HG02678 (cell line): ENCODE measurements around the gene ANO8.

Source experiments
- ATAC-seq: cut with Tn5 transposase; IDR thresholded peaks from one replicate; pipeline ENCODE4 v1.9.1; 2021; ENCODE audit warnings: mild to moderate bottlenecking, moderate library complexity; ENCODE audit not compliant: unreplicated experiment

The ANO8 gene

GRCh38 chr19:17328517-17329365, 5.9 kb downstream of the ANO8 start:
- no peak for ATAC-seq

DNA sequence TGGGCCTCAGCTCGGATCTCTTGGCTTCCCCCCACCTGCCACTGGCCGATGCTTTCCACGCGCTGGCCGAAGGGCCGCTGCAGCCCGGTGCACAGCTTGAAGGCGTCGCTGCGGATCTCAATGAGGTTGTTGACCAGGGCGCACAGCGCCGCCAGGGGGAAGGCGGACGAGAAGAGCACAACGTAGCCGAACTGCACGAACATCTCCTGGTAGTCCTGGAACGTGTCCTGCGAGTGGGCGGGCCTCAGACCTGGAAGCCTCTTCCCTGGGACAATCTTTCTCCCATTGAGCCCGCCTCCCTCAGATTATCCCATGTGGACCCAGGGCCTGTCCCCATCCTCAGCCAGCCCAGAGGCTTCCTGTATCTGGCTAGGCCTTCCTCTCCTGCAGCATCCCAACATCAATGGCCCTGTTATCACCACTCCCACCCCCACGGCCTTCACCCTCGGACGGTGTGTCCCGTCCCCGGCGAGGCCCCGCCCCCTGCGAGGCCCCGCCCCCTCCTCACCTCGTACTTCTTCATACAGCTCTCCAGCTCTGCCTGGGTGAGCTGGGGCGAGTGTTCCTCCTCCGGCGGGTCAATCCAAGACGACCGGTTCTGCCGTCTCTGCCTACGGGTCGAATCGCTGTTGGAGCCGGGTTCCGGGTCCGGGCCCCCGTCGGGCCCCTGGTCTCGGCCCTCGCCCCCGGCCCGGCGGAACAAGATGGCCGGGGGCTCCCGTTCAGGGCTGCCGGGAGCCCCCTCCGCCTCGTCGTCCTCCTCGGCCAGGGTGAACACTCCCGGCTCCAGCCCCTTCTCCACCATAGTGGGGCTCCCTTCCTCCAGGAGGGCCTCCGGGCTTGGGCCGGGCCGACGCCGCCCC, 6.8 kb downstream of the ANO8 start:
- ATAC-seq = no peak

DNA sequence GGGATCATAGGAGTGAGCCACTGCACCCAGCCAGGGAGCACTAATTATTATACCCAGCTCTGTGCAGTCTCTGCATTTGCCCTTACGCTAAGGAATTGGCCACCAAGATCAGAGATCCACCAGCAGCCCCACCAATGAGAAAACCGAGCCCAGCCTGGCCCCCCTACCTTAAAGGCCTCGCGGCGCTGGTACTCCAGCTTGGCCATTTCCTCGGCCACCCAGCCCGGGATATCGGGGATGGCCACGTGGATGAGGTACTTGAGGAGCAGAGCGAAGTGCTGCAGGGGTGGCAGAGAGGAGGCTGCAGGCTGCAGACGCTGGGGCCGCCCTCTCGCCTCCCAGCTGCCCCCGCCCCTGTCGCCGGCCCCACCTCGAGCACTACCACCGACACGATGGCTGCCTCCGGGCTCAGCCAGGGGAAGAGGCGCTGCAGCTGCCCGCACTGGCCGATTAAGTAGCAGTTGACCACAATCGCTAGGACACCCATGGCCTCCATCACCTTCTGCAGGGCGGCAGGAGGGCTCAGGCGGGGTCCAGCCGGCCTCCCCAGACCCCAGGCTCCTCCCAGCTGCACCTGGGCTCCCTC, 7.5 kb downstream of the ANO8 start:
- ATAC-seq = no peak

DNA sequence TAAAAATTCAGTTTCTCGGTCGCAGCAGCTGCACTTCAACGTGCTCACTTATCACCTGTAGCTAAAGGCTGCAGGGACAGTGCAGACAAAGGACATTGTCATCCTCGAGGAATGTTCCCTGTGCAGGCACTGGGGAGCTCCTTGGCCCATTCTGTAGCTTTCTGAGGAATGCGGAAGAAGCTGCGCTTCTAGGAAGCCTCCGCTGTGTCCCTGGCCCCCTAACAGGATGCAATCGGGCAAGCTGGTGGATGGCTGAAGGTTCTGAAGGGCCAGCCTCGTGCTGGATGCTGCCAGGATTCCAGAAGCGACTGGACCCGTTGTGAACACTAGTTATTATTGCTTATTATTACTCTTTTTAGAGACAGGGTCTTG, 8.1 kb downstream of the ANO8 start:
- no peak for ATAC-seq

GRCh38 chr19:17325881-17326594, 8.6 kb downstream of the ANO8 start:
- no peak for ATAC-seq

DNA sequence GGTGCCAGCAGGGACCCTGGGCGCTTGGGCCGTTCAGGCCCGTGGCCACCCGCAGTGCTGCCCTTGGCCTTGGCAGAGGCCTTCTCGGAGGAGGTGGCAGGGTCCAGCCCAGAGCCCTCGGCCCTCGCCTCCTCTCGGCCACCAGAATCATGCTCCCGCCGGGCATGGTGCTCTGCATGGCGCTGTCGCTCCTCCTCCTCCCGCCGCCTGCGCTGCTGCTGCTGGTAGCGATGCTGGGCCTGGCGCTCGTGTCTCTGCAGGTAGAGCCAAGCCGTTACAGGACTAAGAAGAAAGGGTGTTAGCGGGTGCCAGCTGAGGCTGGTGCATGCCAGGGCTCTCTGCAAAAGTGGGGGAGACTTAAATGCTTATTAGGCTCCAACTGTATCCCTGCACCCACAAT, 9.5 kb downstream of the ANO8 start:
- ATAC-seq = no peak

DNA sequence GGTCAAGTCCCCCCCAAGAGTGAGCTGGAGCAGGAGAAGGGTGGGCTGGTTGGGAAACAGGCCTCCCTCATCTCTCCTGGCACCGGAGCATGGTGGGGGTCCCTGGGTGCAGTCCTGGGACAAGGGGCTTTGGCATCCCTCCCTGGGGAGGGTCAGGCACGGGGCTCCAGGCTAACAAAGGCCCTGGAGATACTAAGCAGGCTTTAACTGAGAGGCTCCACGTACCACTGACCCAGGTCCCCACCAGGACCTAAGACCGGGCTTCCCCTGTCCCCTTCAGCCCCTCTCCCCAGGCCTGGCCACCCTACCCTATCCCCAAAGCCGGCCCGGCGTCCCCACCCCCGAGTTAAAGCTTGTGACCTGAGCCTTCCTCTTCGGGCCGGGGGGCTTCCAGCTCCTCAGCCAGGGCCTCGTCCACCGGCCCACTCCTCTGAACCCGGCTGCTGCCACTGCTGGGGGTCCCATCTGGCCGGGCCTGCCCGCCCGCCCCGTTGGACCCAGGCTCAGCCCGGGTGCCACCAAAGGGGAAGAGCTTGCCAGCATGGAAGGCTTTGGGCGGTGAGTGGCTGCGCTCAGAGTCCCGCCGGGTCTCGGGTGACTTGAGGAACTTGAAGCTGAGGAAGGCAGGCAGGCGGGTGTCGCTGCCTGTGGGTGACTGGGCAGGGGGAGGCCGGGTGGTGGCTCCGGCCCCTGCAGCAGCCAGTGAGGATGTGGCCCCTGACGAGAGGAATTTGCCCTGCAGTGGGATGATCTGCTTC, 10.1 kb downstream of the ANO8 start:
- no peak for ATAC-seq

DNA sequence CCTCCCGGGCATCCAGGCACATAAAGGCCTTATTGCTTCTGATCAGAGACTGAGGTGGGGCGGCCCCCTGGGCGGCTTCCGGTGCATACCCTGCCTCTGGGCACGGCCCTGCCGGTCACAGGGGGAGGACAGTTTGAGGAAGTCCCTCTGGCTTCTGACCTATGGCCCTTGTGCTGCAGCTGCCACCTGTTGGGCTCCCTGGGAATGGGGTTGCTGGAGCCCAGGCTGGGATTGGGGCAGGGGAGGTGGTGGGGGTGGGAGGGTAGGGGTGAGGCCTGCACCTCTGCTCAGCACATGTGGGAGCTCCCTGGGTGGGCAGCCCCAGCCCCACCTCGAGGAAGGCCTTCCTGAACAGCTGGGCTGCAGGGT, 10.7 kb downstream of the ANO8 start:
- no peak for ATAC-seq

- ATAC-seq = no peak
These were observed 11.2 kb downstream of the ANO8 start for GRCh38 chr19:17323300-17323963.

GRCh38 chr19:17322854-17323253, 11.8 kb downstream of the ANO8 start:
- ATAC-seq = no peak

DNA sequence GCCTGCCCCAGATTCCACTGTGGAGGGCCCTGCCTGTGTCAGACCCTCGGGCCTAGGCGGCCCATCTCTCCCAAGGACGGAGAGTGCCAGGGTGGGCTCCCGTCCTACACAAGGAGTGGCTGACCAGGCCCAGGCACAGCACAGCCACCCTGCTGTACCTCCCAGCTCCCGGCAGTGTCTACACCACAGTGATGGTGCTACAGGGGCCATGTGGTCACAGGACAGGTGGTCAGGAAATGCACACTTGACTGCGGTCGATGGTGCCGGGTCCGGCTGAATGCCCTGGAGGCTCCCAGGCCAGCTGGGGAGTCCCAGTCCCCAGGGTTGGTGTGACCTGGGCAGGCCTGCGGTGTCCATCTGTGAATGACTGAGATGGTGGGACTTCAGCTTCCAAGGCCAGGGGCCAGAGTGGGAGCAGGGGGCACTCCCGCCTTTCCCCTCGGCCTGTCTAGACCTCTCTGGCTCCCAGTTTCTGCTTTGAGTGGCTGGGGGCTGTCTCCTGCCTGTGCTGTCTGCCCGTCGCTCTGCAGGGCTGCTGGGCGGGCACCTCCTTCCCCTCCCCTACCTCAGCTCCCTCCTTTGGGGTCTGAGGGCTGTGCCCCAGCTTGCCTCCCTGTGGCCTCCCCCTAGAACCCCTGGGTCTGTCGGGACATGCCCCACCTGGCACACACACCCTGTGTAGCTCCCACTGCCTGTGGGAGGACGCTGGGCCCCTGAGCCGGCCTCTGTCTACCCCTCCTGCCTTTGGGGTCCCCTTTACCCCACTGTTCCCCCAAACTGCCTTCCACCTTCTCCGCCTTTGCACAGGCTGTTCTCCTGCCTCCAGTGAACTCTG, 12.8 kb downstream of the ANO8 start:
- ATAC-seq = no peak

DNA sequence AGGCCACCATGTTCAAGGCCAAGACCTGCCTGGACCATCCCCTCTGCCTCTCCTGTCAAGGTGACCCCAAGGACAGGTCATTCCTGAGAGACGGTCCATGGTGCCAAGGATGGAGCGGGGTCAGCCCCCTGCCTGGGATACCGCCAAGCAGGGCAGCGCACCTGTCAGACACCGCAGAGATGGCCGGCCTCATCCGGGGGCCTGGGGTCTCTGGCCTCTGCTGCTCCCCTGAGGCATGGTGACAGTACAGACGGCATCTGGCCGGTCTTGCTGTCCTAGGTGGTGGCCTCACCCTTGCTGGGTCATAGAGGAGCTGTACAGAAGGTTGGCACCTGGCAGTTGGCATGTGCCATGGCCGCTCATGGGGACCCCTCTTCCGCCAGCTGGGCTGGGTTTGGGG, 14.2 kb downstream of the ANO8 start:
- no peak for ATAC-seq

GRCh38 chr19:17319473-17320238, 15.0 kb downstream of the ANO8 start:
- no peak for ATAC-seq

DNA sequence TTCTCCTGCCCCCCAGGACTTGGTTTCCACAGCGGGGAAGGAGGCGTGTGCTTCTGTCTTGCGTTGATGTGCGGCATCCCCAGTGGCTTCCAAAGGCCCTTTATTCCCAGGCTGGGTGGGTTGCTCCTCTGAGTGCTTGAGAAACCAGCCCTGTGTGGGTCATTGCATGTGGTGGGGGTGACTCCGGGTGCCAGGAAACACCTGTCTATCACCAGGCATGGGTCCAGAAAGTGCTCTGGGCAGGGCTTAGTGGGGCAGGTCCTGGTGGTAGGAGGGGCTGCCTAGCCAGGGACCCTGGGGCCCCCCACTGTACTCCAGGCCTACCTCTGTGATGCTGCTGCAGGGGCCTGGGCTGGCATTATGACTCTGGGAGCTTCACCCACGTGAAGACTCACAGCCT, 15.7 kb downstream of the ANO8 start:
- no peak for ATAC-seq

DNA sequence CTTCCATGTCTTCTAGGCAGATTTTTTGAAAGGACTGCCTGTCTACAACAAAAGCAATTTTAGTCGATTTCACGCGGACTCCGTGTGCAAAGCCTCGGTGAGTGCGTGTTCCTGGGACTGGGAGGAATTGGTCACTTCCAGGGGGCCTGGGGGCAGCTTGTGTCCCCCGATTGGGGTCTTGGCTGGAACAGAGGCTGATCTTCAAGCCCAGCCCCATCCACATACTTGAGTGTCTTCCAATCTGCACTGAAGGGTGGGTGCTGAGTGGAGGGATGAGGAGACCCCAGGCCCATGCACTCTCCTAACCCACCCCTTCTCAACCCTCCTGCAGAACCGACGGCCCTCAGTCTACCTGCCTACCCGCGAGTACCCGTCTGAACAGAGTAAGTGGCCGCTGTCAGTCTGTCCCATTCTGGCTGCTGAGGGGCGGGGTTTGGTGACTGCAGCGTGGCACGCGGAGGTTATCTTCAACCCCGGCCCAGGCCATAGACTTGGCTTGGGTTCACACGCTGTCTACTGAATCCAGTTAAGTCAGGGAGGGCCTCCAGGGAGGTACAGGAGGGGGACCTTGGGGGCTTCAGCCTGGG, 20.6 kb downstream of the ANO8 start:
- no peak for ATAC-seq

- ATAC-seq = no peak
These were observed 22.2 kb downstream of the ANO8 start for GRCh38 chr19:17312189-17313113.
